ENCODE results near the gene KIAA0232.

KIAA0232 gene, protein sequence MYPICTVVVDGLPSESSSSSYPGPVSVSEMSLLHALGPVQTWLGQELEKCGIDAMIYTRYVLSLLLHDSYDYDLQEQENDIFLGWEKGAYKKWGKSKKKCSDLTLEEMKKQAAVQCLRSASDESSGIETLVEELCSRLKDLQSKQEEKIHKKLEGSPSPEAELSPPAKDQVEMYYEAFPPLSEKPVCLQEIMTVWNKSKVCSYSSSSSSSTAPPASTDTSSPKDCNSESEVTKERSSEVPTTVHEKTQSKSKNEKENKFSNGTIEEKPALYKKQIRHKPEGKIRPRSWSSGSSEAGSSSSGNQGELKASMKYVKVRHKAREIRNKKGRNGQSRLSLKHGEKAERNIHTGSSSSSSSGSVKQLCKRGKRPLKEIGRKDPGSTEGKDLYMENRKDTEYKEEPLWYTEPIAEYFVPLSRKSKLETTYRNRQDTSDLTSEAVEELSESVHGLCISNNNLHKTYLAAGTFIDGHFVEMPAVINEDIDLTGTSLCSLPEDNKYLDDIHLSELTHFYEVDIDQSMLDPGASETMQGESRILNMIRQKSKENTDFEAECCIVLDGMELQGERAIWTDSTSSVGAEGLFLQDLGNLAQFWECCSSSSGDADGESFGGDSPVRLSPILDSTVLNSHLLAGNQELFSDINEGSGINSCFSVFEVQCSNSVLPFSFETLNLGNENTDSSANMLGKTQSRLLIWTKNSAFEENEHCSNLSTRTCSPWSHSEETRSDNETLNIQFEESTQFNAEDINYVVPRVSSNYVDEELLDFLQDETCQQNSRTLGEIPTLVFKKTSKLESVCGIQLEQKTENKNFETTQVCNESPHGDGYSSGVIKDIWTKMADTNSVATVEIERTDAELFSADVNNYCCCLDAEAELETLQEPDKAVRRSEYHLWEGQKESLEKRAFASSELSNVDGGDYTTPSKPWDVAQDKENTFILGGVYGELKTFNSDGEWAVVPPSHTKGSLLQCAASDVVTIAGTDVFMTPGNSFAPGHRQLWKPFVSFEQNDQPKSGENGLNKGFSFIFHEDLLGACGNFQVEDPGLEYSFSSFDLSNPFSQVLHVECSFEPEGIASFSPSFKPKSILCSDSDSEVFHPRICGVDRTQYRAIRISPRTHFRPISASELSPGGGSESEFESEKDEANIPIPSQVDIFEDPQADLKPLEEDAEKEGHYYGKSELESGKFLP (N-terminal part only)

DNA sequence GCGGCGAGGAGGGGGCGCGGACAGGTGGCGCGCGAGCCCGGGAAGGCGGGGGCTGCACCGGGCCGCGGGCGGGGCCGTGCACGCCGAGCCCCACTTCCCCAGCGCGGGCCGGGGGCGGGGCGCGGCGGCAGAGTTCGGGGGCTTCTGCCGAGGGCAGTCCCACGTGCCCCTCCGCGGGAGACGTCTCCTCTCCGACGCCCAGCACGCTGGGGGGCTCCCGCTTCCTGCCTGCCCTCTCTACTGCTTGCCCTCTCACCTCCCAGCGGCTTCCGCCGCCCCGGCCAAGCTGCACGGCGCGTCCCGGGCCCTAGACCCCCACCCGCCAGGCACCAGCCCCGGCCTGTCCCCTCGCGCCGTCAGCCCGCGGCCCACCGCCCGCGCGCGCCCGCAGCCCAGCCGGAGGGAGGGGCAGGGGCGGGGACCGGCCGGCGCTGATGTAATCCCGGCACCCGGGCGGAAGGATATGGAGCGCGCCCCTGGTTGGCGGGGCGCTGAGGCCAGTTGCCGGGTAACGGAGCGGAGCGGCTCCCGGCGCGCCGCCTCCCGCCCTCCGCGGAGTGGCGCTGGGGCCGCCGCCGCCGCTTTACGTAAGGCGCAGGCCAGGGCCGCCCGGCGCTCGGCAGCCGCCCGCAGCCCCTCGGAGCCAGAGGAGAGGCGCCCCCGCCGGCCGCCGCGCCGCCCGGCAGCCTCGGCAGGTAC is at the start of gene KIAA0232:
Gene KIAA0232 (plus strand): TSS at position 581 of the 699 bp plus-strand sequence. CDS start 41,727 bp downstream, outside the sequence.
- peak; percentile 94 for DNase-seq (ENCODE audit: low spot score)

DNA sequence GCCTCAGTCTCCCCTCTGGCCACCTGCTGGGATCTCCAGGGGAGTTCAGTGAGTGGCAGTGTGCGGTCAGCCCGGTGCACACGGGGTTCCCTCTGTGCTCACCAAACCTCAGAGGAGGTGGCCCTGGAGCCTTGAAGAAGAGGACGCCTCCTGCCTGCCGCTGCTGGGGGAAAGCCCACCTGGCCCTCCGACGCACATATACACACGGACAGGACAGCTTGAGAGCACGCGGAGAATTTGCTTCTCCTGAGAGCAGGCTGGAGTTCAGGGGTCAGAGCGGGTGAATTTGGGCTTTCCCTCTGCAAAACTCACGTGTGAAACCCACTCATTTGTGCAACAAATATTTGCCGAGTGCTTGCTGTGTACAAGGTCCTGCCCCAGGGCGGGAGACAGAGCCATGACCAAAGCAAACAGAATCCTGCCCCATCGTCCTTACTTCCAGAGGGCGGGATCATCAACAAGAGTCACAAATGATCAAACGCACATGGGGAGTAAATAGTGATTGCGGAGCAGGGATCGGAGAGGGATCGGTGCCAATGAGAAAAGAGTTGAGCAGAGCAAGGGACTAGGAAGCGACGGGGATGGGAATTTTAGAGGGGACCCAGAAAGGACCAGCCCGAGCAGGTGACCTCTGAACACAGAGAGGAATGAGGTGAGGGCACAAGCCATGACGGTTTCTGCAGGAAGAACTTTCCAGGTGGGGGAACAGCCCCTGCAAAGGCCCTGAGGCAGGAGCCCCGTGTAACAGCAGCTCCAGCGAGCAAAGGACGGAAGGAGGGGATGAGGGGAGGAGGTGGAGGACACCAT is 49.0 kb upstream of the KIAA0232 start:
- DNase-seq (ENCODE audit: low spot score), result no peak

DNA sequence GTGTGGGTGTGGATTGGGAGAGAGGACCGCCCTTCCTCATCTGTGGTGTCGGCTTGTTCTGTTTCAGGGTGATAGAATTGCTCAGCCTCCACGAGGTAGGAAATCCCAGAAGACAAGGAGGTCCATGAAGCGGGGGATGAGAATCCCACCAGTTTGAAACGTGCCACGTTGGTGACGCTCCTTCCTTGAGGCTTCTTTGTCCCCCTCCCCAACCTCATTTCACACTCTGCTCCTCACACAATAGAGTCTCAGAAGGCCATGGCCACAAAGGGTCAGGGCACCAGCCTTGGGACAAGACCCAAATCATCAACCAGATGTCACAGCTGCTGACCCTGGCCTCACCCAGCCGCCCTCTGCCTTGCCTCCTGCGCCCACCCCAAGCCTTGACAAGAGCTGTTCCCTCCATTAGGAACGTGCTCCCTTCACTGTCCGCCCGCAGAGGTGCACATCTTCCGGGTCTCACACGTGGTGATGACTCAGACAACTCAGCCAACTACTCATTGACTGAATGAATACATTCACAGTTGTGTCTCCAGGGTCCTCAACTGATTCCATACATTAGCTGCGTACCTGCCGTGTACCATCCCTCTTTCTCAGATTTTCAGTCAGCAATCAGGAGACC is 48.3 kb upstream of the KIAA0232 start:
- no peak for DNase-seq (ENCODE audit: low spot score)

DNA sequence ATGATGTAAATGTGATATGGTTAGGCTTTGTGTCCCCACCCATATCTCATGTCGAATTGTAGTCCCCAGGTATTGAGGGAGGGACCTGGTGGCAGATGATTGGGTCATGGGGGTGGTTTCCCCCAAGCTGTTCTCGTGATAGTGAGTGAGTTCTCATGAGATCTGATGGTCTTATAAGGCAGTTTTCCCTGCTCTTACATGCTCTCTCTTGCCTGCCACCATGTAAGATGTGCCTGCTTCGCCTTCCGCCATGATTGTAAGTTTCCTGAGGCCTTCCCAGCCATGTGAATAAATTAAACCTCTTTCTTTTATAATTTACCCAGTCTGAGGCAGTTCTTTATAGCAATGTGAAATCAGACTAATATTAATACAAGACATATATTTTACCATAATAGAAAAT is 42.6 kb upstream of the KIAA0232 start:
- no peak for DNase-seq (ENCODE audit: low spot score)

DNA sequence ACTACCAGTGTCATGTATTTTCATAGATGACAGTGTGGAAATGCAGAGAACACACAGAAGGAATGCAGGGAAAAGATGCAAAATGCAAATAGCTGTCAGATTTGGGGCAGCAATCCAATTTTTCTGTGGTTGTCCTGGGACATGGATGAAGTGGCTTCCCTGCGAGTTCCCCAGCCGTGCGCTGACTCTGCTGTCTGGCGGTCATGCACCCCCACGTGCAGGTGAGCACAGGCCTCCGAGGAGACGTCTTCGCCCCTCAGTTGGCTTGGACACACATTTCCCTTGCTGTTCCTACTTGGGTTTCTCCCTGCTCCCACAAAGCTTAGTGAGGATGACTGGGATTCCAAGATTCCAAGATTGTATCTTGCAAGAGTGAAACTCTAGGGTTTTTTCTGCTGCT is 42.2 kb upstream of the KIAA0232 start:
- no peak for DNase-seq (ENCODE audit: low spot score)

DNA sequence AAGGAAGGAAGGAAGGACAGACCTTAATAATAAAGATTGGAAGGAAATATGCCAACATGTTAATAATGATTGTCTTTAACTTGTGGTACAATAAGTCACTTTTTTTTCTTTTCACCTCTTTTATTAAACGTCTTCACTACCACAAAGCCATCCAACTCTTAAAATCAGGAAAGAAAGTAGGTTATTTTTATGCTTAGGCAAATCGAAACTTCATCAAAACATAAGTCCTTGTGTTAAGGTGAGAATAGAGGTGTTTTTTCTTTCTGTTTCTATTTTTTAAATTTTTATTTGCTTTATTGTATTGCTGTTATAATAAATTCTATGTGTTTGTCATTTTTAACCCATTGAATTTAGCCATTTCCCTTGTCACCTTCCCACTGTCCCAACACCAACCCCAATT is 40.0 kb upstream of the KIAA0232 start:
- no peak for DNase-seq (ENCODE audit: low spot score)

DNA sequence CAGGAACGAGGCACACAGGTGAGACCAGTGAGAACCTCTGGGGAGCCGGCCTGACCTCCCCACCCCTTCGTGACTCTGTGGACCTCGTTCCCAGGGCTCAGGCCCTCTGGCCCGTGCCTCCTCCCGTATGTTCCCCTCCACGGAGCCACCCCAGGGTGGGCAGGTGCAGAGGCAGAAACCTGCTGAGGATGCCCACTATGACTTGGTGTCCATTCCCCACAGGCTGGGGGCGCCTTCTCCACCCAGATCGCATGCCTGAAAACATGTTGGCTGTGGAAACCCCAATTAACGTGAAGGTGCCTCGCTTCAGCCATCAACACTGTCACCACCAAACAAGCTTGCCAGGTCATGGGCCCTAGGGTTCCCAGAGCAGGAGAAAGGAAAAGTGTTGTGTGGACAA is 39.5 kb upstream of the KIAA0232 start:
- no peak for DNase-seq (ENCODE audit: low spot score)

DNA sequence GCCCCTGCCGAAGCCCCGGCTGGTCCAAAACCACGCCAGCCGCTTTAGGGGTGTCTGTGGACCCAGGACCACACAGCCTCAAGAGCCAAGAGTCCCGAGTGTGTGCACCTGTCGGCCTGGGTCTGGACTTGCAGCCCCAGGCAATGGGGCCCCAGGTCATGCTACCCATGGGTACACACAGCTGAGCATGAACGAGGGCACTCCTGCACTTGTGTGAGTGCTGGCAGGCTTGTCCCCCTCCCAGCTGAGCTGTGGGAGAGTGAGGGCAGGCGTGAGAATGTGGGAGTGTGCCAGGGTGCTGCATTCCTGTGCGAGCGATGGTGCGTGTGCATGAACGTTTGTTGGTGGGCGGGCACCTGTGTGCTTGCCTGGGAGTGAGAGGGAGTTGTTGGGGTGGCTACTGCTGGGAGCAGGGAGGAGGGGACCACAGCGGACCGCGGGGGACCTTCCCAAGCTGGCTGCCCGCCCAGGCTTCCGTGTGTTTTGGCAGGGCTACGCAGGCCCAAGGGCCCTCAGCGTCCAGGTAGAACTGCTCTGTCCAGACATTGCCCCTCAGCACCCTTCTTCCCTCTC is 35.7 kb upstream of the KIAA0232 start:
- peak; percentile 61 for DNase-seq (ENCODE audit: low spot score)

DNA sequence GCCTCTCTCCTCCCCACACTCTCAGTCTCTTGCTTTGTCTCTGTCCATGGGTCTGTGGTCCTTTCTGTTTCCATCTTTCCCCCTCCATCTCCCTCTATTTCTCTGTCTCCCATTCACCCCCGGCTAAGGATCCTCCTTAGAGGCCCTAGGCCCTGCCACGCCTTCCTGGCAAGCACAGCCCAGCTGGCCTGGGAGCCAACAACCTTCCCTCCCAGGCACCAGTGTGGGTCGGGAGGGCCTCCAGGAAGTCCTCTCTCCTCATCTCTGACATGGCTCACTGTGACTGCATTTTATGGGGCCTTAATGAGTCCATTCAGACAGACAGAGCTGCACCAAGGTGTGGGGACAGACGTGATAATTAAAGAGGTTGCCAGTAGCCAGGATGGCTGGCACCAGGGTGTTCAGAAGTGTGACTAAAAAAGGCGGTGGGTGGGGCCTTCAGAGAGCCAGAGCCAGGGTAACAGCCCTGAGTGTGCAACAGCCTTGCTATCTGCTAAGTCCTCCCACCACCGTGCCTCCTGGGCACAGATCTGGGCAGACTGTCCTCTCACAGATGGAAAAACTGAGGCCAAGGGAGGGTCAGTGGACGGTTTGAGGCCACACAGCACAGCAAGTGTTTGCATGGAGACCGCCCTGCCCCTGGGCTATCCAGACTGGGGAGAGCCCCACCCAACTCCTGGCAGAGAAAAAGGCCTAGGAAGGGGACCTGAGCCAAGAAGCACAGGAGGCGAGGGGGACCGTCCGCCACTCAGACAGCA is 35.1 kb upstream of the KIAA0232 start:
- peak; percentile 54 for DNase-seq (ENCODE audit: low spot score)

DNA sequence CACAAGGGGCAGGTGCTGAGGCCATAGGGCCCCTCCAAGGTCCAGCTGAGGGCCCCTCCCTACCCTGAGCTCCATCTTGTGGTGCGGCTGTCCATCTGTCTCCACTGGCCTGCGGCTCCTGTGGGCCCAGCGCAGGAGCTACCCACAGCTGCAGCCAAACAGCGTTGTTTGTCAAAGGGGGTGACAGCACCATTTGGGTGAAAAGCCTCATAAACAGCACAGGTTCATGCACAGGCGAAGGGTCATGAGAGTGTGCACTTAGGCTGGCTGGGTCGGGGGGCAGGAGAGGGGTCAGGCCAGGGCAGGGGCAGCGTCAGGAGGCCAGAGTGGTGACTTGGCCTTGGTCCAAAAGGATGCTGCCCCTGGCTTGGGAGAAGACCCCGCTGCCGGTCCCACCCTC is 34.2 kb upstream of the KIAA0232 start:
- DNase-seq (ENCODE audit: low spot score), result no peak

DNA sequence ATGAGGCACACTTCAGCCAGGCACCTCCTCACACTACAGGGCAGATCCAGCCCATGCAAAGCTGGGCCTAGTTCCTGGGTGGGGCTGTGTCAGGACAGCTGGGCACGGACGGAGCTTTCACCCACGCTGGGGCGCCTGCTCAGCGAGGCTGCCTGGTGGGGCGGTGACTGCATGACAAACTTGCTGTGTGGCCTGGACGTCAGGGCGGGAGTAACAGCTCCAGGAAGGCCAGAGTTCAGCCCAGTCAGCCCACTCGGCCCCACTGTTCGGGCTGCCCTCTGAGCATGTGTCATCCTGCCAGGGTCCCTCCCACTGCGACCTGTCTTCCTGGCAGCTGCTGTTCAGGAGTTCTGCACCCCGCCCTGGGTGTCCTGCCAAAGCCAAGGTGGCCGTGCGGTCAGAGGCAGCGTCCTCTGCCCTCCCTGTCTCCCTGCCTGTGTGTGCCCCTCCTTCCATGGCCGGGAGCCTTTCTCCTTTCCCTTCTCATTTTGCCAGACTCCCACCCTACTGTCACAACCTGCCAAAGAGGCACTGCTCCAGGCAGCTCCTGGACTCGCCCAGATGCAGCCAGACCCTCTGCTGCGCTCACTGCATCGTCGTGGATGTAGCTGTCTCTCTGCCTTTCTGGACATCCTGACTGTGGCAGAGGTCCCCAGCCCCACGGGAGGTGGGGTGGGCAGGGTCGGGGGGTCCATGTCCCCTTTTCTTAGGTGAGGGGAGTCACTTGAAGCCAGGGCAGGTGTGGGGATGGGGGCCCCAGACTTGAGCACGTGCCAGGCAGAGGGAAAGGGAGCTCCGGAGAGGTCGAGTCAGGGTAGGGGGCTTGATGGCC is 33.0 kb upstream of the KIAA0232 start:
- DNase-seq (ENCODE audit: low spot score), result peak; percentile 89

DNA sequence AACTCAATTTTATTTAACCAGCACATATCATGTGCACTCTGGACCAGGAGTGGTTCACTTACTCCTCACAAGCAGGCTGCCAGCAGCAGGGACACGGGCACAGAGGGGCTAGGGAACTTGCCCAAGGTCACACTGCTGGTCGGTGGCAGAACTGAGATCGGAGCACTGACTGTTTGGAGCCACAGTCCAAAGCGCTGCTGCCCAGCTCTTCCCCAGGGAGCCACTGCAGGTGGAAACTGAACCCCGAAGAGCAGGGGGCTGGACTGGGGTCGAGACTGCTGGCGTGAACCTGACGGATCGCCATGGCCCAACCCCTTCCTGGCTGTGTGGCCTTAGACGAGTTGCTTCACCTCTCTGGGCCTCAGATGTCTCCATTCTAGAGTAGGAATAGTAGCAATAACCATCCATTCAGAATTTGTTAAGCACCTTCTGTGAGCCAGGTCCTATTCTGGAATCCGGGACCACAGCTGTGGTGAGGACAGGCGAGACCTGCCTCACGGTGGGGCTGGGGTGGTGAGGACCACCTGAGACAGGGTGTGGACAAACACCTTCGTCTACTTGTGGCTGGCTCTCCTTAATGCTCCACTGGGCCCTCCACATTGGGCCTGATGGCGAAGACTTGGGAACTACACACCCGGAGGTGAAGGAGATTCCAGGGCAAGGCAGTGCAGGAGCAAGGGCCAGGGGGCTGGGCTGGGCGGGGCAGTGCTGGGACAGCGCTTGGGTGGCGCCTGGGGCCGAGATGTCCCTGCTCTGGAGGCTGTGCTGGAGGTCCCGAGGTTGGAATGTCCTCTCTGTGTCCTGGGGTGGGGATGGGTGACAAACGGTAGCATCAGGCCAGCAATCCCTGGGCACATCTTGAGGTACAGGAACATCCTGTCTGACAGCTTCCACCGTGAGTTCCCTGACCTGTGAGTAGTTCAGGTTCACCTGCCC is 32.0 kb upstream of the KIAA0232 start:
- no peak for DNase-seq (ENCODE audit: low spot score)

DNA sequence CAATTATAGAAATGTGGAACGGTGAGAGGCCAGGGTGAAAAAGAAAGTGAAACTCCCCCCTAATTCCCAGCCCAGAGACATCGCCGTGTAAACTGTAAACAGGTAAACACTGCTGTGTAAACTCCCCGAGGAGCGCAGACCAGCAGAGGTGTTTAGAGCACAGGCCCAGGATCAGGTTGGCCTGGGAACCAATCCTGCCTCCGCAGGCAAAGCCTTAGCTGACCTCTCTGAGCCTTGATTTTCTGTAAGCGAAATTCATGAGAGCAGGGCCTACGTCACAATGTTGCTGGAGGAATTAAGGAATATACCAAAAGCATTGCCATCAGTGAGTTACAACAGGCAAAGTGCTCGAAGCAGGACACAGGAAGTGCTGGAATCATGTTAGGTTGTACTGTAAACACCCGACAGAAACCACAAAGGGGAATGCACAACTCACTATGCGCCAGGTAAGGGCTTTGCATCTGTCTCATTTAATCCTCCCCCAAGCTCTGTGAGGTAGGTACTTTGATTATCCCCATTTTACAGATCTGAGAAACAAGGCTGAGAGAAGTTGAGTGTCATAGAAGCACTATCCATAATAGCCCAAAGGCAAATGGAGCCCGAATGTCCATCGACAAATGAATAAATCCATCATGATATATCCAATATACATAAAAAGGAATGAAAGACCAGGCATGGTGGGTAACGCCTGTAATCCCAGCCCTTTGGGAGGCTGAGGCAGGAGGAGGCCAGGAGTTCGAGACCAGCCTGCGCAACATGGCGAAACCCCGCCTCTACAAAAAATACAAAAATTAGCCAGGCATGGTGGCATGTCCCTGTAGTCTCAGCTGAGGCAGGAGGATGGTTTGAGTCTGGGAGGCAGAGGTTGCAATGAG is 30.7 kb upstream of the KIAA0232 start:
- DNase-seq (ENCODE audit: low spot score), result no peak

DNA sequence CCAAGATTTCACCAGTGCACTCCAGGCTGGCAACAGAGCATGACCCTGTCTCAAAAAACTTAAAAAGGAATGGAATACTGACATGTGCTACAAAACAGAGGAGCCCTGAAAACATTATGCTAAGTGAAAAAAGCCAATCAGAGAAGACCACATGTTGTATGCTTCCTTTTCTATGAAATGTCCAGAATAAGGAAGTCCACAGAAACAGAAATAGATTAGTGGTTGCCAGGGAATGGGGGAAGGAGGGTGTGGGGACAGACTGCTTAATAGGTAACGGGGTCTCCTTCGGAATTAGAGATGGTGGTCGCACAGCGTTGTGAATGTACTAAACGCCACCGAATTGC is 30.1 kb upstream of the KIAA0232 start:
- DNase-seq (ENCODE audit: low spot score), result no peak

DNA sequence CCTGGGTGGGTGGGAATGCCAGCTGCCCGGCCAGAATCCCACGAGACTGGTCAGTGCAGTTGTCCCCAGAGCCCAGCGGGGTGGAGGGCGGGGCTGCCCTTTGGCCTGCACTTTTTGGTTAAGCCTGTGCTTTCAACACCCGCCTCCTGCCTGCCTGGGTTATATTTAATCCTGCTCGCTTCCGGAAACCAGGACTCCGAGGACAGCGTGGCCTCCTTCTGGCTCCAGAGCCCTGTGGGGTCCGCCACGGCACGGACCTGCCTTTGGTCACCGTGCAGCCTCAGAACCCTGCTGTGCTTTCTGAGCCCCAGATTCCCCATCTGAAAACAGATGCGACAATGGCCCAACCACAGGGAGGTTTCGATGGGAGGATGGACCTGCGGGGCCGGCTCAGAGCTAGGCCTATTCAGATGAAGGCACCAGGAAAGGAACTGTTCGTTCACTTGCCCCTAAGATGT is 29.4 kb upstream of the KIAA0232 start:
- DNase-seq (ENCODE audit: low spot score), result no peak

DNA sequence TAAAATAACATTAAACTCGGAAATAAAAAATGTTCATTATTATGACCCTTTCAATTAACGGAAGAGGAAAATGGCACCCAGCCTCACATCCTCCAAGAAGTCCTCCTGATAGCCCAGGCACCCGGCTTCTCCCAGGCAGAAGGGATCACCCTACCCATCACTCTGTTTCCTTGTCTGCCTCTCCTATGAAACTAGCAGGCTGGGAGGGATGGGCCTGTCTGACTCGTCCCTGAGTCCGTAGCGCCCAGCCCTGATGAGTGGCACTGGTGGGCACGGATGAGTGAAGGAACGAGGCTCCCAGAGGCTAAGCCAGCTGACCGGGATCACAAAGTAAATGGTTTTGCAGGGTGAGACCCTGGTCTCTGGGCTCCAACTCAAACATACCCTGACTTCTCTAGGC is 28.6 kb upstream of the KIAA0232 start:
- peak; percentile 64 for DNase-seq (ENCODE audit: low spot score)
